Measurements from ENCODE around the gene DNASE1L1.

Gene DNASE1L1, protein sequence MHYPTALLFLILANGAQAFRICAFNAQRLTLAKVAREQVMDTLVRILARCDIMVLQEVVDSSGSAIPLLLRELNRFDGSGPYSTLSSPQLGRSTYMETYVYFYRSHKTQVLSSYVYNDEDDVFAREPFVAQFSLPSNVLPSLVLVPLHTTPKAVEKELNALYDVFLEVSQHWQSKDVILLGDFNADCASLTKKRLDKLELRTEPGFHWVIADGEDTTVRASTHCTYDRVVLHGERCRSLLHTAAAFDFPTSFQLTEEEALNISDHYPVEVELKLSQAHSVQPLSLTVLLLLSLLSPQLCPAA

GRCh38 chrX:154409222-154409871, at the start of gene DNASE1L1:
Gene DNASE1L1 (minus strand): TSS chrX:154409254. CDS start chrX:154405568, 3,686 bp downstream.
- in situ Hi-C loops (cut with MboI; ENCODE audit: low sequenced_read_pairs): no loop called here

DNA sequence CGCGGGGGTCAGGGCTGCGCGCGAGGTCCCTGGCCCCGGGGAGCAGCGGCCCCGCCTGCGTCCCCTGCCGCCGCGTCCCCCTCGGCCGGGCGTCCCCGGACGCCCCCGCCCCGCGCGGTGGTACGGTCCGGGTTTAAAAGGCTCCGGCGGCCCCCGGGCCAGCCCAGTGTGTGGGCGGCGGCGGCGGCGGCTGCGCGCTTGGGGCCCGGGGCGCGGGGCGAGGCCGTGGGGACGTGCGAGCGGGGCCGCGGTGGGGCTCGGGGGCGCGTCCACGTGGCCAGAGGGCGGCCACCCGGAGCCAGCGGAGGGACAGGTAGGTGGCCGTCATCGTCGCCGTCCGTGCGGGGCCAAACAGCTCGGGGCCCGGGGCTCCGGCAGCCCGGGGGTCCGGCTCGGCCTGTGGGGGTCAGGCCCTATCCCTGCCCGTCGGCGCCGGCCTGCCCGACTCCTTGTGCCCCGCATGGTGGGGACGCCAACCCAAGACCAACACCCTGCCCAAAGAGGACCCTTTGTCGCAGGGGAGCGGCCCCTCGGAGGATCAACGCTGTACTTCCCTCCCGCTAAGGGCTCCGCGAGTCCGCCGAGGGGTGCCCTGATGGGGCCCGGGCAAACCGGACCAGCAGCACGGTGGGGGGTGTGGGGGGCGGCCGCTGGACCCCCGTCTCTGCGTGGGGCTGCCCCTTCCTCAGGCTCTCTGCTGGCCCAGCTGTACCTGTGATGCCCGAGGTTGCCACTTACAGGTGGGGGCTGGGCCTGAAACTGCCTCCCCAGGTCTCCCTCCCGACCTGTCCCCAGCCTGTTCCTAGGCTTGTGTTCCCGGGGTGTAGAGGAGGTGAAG, 49.3 kb upstream of the DNASE1L1 start, which contains the start of gene PLXNA3:
Gene PLXNA3, plus strand, starts transcription at position 166 of the 838 bp plus-strand sequence. CDS start 1,903 bp downstream, outside the sequence.
- in situ Hi-C loops (cut with MboI; ENCODE audit: low sequenced_read_pairs): no loop called here

- in situ Hi-C loops (cut with MboI; ENCODE audit: low sequenced_read_pairs): no loop called here
Observed at GRCh38 chrX:154457491-154458115, 48.5 kb upstream of the DNASE1L1 start.

GRCh38 chrX:154452823-154453222, 43.8 kb upstream of the DNASE1L1 start:
- in situ Hi-C loops (cut with MboI; ENCODE audit: low sequenced_read_pairs): no loop called here

DNA sequence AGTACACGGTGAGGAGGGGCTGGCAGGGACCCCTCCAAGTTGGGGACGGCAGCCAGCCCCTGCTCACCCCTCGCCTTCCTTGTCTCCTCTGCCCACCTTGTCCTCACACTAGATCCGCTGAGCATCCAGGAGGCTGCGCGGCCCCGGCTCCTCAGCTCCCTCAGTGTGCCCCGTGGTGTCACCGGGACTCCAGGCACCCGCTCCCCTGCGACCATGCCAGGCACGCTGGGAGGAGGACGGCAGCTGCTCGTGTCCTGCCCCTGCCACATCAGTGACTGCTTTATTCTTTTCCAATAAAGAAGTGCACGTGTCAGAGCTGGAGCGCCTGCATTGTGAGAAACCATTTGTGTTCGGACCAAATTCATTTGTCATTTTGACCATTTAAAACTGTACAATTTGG, 41.3 kb upstream of the DNASE1L1 start:
- in situ Hi-C loops (cut with MboI; ENCODE audit: low sequenced_read_pairs): no loop called here

DNA sequence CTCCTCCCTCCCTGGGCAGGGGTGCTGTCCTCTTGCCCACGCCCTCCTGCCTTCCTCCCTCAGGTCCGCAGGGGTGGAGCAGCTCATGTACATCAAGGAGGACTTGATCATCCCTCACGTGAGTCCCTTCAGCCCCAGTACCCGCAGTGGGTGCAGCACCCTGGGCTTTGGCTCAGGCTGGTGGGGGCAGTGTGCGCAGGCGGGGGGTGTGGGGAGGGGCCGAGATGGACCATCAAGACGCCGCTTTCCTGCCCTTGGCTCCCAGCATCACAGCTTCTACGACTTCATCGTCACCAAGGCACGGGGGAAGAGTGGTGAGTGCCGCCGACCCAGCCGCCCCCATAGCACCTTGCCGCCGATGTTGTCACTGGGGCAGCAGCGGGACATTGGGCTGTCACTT, 40.6 kb upstream of the DNASE1L1 start:
- in situ Hi-C loops (cut with MboI; ENCODE audit: low sequenced_read_pairs): no loop called here

- in situ Hi-C loops (cut with MboI; ENCODE audit: low sequenced_read_pairs): no loop called here
Observed at GRCh38 chrX:154448484-154448883, 39.4 kb upstream of the DNASE1L1 start.

DNA sequence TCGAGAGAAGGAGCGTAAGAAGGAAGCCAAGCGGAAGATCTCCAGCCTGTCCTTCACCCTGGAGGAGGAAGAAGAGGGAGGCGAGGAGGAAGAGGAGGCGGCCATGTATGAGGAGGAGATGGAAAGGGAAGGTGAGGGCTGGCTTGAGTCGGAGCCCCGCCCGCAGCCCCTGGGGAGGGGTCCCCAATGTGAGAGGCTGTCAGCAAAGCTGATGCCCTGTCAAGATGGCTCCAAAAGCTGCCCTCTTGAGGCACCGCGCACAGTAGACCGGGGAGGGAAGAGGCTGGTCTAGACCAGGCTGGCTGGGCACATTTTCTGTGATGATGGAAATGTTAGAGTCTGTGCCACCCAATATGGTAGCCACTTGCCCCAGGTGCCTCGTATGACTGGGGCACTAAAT, 37.4 kb upstream of the DNASE1L1 start:
- in situ Hi-C loops (cut with MboI; ENCODE audit: low sequenced_read_pairs): no loop called here

- in situ Hi-C loops (cut with MboI; ENCODE audit: low sequenced_read_pairs): no loop called here
Observed at GRCh38 chrX:154445776-154446175, 36.7 kb upstream of the DNASE1L1 start.

GRCh38 chrX:154444755-154445246, 35.7 kb upstream of the DNASE1L1 start:
- in situ Hi-C loops (cut with MboI; ENCODE audit: low sequenced_read_pairs): no loop called here

DNA sequence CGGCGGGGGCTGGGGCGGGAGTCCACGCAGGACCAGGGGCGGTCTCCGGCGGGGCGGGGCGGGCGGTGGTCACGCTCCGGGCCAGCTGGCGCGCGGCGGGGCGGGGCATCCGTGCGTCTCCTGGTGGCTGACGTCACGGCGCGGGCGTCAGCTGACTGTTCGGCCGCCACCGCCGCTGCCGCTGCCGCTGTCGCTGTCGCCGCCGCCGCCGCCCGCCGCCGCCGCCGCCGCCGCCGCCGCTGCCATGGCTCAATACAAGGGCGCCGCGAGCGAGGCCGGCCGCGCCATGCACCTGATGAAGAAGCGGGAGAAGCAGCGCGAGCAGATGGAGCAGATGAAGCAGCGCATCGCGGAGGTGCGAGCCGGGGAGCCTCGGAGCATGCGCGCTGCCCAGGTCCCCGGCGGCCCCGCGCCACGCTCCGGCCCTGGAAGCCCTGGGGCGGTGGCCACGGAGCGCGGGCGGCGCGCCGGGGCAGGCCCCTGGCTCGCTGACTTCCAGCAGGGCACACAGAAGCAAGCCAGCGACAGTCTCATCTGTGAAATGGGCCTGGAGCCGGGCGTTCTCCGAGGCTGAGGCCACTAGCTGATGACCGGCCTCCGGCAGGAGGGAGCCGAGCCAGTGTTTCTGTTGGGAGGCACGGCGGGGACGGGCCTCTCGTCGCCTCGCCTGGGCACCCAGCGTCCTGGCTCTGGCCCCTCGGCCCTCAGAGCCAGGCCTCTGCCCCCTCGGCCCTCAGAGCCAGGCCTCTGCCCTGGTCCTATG, 35.1 kb upstream of the DNASE1L1 start, which contains the start of gene FAM50A:
Gene FAM50A, plus strand, starts transcription at position 150 of the 763 bp plus-strand sequence. Its CDS starts 95 bp downstream, at position 245.
- in situ Hi-C loops (cut with MboI; ENCODE audit: low sequenced_read_pairs): no loop called here

DNA sequence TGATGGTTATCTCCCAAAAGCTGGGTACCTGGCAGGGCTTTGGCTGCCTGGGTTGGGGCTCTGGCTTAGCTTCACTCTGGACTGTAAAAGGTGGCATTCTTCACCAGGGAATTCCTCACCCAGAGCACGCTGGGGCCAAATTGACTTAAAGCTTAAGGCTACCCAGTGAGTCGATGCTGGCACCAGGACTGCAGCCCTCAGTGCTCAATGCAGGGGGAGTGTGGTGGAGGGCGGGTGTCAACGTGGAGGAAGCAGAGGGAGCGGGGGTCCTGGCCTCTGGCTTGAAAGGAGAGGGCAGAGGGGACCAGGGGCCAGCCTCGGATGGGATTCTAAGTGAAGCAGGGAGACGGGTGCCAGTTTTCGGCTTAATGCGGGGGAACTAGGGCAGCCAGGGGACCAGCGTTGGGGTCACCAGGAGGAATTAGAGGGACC, 34.4 kb upstream of the DNASE1L1 start:
- in situ Hi-C loops (cut with MboI; ENCODE audit: low sequenced_read_pairs): no loop called here

DNA sequence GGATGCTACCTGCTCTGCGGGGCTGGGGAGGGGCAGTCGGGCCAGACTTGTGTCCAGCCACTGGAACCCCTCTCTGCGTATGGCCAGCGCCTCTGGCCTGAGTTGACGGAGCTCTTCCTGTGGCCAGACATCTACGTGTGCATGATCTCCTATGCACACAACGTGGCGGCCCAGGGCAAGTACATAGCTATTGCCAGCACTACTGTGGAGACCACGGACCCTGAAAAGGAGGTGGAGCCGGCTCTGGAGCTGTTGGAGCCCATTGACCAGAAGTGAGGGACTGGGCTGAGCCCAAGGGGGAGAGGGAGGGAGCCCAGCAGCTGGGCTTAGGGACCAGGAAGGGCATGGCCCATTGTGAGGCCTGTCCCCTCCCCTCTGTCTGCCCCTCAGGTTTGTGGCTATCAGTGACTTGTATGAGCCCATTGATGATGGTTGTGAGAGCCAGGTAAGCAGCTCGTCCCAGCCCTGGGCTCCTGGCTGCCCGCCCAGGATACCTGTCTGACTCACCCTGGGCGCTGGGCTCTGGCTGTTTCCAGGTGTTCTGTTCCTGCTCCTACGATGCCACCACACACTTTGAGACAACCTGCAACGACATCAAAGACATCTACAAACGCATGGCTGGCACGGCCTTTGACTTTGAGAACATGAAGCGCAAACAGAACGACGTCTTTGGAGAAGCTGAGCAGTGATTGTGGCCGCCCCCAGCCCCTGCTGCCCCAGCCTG, 33.1 kb upstream of the DNASE1L1 start:
- in situ Hi-C loops (cut with MboI; ENCODE audit: low sequenced_read_pairs): no loop called here

DNA sequence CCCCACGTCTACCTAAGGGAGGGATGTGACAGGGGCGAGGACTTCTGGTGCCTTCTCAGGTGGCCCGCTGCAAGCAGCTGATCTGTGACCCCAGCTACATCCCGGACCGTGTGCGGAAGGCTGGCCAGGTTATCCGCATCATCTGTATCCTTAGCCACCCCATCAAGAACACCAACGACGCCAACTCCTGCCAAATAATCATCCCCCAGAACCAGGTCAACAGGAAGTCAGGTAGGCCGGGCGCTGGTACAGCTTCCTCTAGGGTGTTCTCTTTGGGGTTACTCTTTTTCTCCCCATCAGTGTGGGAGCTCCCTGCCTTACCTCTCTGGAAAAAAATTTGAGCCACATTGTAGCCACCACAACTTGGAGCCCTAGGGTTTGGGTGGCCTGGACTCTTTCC, 32.5 kb upstream of the DNASE1L1 start:
- in situ Hi-C loops (cut with MboI; ENCODE audit: low sequenced_read_pairs): no loop called here

GRCh38 chrX:154440623-154441357, 31.7 kb upstream of the DNASE1L1 start:
- in situ Hi-C loops (cut with MboI; ENCODE audit: low sequenced_read_pairs): no loop called here

- in situ Hi-C loops (cut with MboI; ENCODE audit: low sequenced_read_pairs): no loop called here
Observed at GRCh38 chrX:154439841-154440240, 30.8 kb upstream of the DNASE1L1 start.

DNA sequence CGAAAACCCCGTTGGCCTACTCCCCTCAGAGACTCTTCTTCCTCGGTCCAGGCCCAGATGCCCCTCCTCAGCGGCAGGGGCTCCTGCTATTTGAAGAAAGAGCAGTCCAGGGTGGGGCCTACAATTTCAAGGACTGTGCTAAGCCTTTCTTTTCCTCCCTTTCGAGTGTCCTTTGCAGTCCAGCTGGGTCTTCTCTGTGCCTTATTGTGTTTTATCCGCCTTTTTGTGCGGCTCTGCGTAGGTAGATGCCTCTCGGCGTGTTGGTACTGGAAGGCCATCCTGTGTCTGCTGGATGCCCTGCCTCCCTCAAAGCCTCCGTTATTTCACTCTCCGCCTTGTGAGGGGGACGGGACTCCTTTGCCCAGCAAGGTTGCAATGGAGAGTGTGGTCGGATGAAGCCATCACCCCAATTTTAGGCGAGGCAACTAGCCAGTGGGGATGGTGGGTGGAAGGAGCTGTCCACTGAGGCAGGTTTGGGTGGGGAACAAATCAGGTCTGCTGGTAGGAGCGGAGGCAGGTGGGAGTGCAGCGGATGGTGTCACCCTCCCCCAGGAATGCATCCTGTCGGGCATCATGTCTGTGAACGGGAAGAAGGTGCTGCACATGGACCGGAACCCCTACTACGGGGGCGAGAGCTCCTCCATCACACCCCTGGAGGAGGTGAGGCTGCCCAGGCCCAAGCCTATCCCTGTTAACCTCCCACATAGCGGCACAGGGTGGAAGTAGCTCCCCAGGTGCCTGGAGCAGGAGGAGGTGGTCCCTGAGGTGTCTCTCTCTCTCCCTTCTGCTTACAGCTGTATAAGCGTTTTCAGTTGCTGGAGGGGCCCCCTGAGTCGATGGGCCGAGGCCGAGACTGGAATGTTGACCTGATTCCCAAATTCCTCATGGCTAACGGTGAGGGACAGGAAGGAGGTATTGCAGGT, 29.2 kb upstream of the DNASE1L1 start:
- in situ Hi-C loops (cut with MboI; ENCODE audit: low sequenced_read_pairs): no loop called here

All from HL-60/S4 (cell line).